IMR-90 (cell line): ENCODE data around the gene ZNF526. TPM values are rescaled to one million over a fixed set of nuclear protein-coding genes. Genes with fewer than 3 reads are reported as not detected.

Experiments
- ATAC-seq: fragments of 200-7000 bp; cut with Tn5 transposase; 2 replicates; pipeline ENCODE4 v1.9.1; 2020; ENCODE audit warnings: low read depth, mild to moderate bottlenecking, moderate library complexity
- BruUV-seq: library from RNA; stranded (reverse); fragments of 400-500 nt; replicated peaks from 2 replicates; lab custom pipeline; 2021; lab: Mats Ljungman, UMichigan
- CTCF ChIA-PET: fragments of 300-600 bp; formaldehyde crosslinking; extraction: SDS; loops from one replicate; lab custom pipeline; 2021; ENCODE audit warnings: antibody characterized with exemption; lab: Yijun Ruan, JAX
- POLR2A ChIA-PET: fragments of 300-600 bp; sonication (Branson Sonifier 250); formaldehyde crosslinking; loops from one replicate; lab custom pipeline; 2022; ENCODE audit warnings: antibody characterized with exemption; ENCODE audit not compliant: unreplicated experiment; lab: Charles Lee
- DNase-seq: peaks from one replicate; pipeline ENCODE4 v3.0.0; 2013
- H2AFZ ChIP-seq: replicated peaks from 2 replicates; pipeline ENCODE3; 2013; ENCODE audit warnings: low read length, mild to moderate bottlenecking; ENCODE audit not compliant: poor library complexity
- H2AK5ac ChIP-seq: 2 replicates; pipeline ENCODE4 v1.6.1; 2013; ENCODE audit warnings: low read depth, low read length, inconsistent platforms
- H2AK9ac ChIP-seq: replicated peaks from 2 replicates; pipeline ENCODE3; 2013; ENCODE audit warnings: mild to moderate bottlenecking, low read depth, low read length, moderate library complexity; ENCODE audit not compliant: poor library complexity
- H2BK120ac ChIP-seq: 2 replicates; pipeline ENCODE4 v1.6.1; 2013; ENCODE audit warnings: low read depth, low read length, inconsistent platforms
- H2BK15ac ChIP-seq: 3 replicates; pipeline ENCODE4 v1.6.1; 2013; ENCODE audit warnings: low read depth, low read length, inconsistent platforms
- H2BK20ac ChIP-seq: 2 replicates; pipeline ENCODE4 v1.6.1; 2013; ENCODE audit warnings: low read depth, mild to moderate bottlenecking, inconsistent platforms, low read length, moderate library complexity
- H2BK5ac ChIP-seq: 2 replicates; pipeline ENCODE4 v1.6.1; 2013; ENCODE audit warnings: mild to moderate bottlenecking, low read depth, low read length, inconsistent platforms; ENCODE audit not compliant: poor library complexity, severe bottlenecking
- H3K14ac ChIP-seq: replicated peaks from 2 replicates; pipeline ENCODE4 v1.6.1; 2013; ENCODE audit warnings: low read depth, low read length, inconsistent platforms
- H3K18ac ChIP-seq: 2 replicates; pipeline ENCODE4 v1.6.1; 2013; ENCODE audit warnings: low read depth, low read length, control low read depth
- H3K23ac ChIP-seq: 2 replicates; pipeline ENCODE4 v1.6.1; 2013; ENCODE audit warnings: low read depth, low read length, inconsistent platforms
- H3K27ac ChIP-seq: 2 replicates; pipeline ENCODE4 v1.5.1; 2013; ENCODE audit warnings: mild to moderate bottlenecking, control low read depth, low read length; ENCODE audit not compliant: insufficient read depth
- H3K27me3 ChIP-seq: 2 replicates; pipeline ENCODE4 v1.6.1; 2013; ENCODE audit warnings: low read length; ENCODE audit not compliant: control insufficient read depth, insufficient read depth
- H3K36me3 ChIP-seq: 2 replicates; pipeline ENCODE4 v1.6.1; 2013; ENCODE audit warnings: low read length, mixed read lengths; ENCODE audit not compliant: control insufficient read depth, insufficient read depth
- H3K4ac ChIP-seq: 2 replicates; pipeline ENCODE4 v1.6.1; 2013; ENCODE audit warnings: low read depth, low read length, inconsistent platforms
- H3K4me1 ChIP-seq: 2 replicates; pipeline ENCODE4 v1.6.1; 2013; ENCODE audit warnings: low read length, mixed read lengths; ENCODE audit not compliant: control insufficient read depth, insufficient read depth
- H3K4me2 ChIP-seq: 2 replicates; pipeline ENCODE4 v1.6.1; 2013; ENCODE audit warnings: low read depth, mild to moderate bottlenecking, control low read depth, low read length, moderate library complexity
- H3K4me3 ChIP-seq: 2 replicates; pipeline ENCODE4 v1.5.1; 2013; ENCODE audit warnings: low read depth, mild to moderate bottlenecking, control low read depth, low read length, moderate library complexity; ENCODE audit not compliant: insufficient read depth
- H3K56ac ChIP-seq: 2 replicates; pipeline ENCODE4 v1.6.1; 2013; ENCODE audit warnings: low read length, inconsistent platforms; ENCODE audit not compliant: insufficient read depth; ENCODE audit errors: extremely low read depth
- H3K79me1 ChIP-seq, 2 experiments: 2 replicates each; pipeline ENCODE4 v1.6.1; 2013; ENCODE audit warnings: low read length in 2 of 2, inconsistent platforms in 1 of 2, low read depth in 1 of 2
- H3K9ac ChIP-seq: 2 replicates; pipeline ENCODE4 v1.6.1; 2013; ENCODE audit warnings: low read depth, low read length, control low read depth
- H3K9me1 ChIP-seq: 2 replicates; pipeline ENCODE4 v1.6.1; 2013; ENCODE audit warnings: low read length, inconsistent platforms; ENCODE audit not compliant: insufficient read depth
- H3K9me3 ChIP-seq: 2 replicates; pipeline ENCODE4 v1.6.1; 2013; ENCODE audit warnings: low read length; ENCODE audit not compliant: control insufficient read depth, insufficient read depth
- H4K20me1 ChIP-seq: 2 replicates; pipeline ENCODE4 v1.6.1; 2013; ENCODE audit warnings: low read length, inconsistent platforms; ENCODE audit not compliant: insufficient read depth
- H4K5ac ChIP-seq: 2 replicates; pipeline ENCODE4 v1.6.1; 2013; ENCODE audit warnings: mild to moderate bottlenecking, low read depth, low read length, control low read depth
- H4K8ac ChIP-seq, 2 experiments: 2 replicates each; pipeline ENCODE4 v1.6.1; 2013; ENCODE audit warnings: low read depth in 2 of 2, low read length in 2 of 2, control low read depth in 1 of 2, inconsistent platforms in 1 of 2
- H4K91ac ChIP-seq: 2 replicates; pipeline ENCODE4 v1.6.1; 2013; ENCODE audit warnings: low read depth, low read length, inconsistent platforms; ENCODE audit not compliant: insufficient read depth
- MAFK ChIP-seq: IDR thresholded peaks from 2 replicates; pipeline ENCODE4 v1.6.1; 2012; ENCODE audit warnings: low read depth, low read length, improper control_type of control experiment
- NFE2L2 ChIP-seq: fragments of 150-350 bp; IDR thresholded peaks from 2 replicates; pipeline ENCODE4 v1.6.1; 2016; ENCODE audit warnings: low read depth, mild to moderate bottlenecking, low read length
- SMC3 ChIP-seq: fragments of 150-350 bp; IDR thresholded peaks from 2 replicates; pipeline ENCODE4 v1.6.1; 2016; ENCODE audit warnings: low read depth, mild to moderate bottlenecking, antibody characterized with exemption, low read length, moderate library complexity
- WGBS, 2 experiments: methylation state at CpG; one replicate each; pipeline versions ENCODE4 v1.1.5 to v1.1.7; 2013; ENCODE audit warnings: missing lambda C conversion rate in 2 of 2; ENCODE audit not compliant: insufficient read length in 1 of 2; ENCODE audit errors: extremely low coverage in 2 of 2; 5-methylcytosine and 5-hydroxymethylcytosine counted together
- dilution Hi-C: fragments of 300-500 bp; cut with HindIII; formaldehyde crosslinking; loops from one replicate; pipeline ENCODE4 v1.14.3; 2018; ENCODE audit warnings: low sequenced_read_pairs; ENCODE audit not compliant: unreplicated experiment
- in situ Hi-C: fragments of 300-500 bp; cut with MboI; formaldehyde crosslinking; loops from 3 replicates; pipeline ENCODE4 v1.14.3; 2019; ENCODE audit warnings: low sequenced_read_pairs, inconsistent platforms, mixed read lengths
- intact Hi-C: fragments of 100-400 bp; cut with micrococcal nuclease; formaldehyde crosslinking; loops from 2 replicates; pipeline ENCODE4 v1.10.0; 2022
- polyA plus RNA-seq, 3 experiments: library from polyadenylated mRNA; depleted of rRNA; stranded (reverse); fragments of >200 nt; gene quantifications; 2 replicates each; pipeline ENCODE4 v1.2.3, GENCODE V29; 2012; ENCODE audit warnings: low replicate concordance in 1 of 3
- total RNA-seq: library from RNA; depleted of rRNA; stranded (reverse); fragments of >200 nt; gene quantifications from 2 replicates; pipeline ENCODE4 v1.2.3, GENCODE V29; 2012

The ZNF526 gene
- total and polyA plus RNA-seq, 2 of the 4 experiments (the other 2 are of a cell fraction): 7.3 to 13.6 TPM

GRCh38 chr19:42239544-42240220 lies 19.6 kb downstream of the ZNF526 start:
- dilution Hi-C loops (no loop called here), intact Hi-C loops (loop anchor here (5.0 kb wide), 1 partner anchor 132 kb away; no protein-coding TSS in a partner anchor), in situ Hi-C loops (no loop called here)
- Histone ChIP-seq H3K27ac (no peak overlapping the region), H3K9me3 (no peaks in the 10 kb centered on the region), H2AK9ac (no peak overlapping the region), H4K91ac (no peak overlapping the region), H3K79me1 (peaks cover 21 to 68% of the 10 kb centered on the region in 2 experiments), H3K9ac (no peak overlapping the region), H3K23ac (no peak overlapping the region), H3K36me3 (peaks cover 27% of the 10 kb centered on the region), H3K14ac (no peak overlapping the region), H4K8ac (no peak overlapping the region), H4K5ac (no peak overlapping the region), H4K20me1 (peaks cover 18% of the 10 kb centered on the region), H3K4me2 (no peak overlapping the region), H3K4ac (no peak overlapping the region), H3K4me1 (0 out of 2 replicates have a peak, but pooled peaks cover 2% of the 10 kb centered on the region), H3K9me1 (peaks cover 4% of the 10 kb centered on the region; the same call in 1 of the 2 replicates), H2AK5ac (no peak overlapping the region), H2AFZ (no peak overlapping the region), H3K27me3 (no peaks in the 10 kb centered on the region), H2BK5ac (no peak overlapping the region), H2BK20ac (no peak overlapping the region), H3K18ac (no peak overlapping the region), H2BK120ac (no peak overlapping the region), H2BK15ac (no peak overlapping the region), H3K4me3 (no peak overlapping the region), H3K56ac (no peak overlapping the region)
- POLR2A ChIA-PET: interaction anchor here (0.5 to 0.6 kb wide), 2 partner anchors 18 to 116 kb away, joined by 7 read pairs; no protein-coding TSS in a partner anchor
- no TSS peak for BruUV-seq
- WGBS, 2 experiments: 95% methylated on average over 4 of the region's 10 CpGs; no CpG with 5 or more reads in 1 of the 2 experiments
- TF ChIP-seq SMC3 (no peak), NFE2L2 (no peak), MAFK (peak; percentile 39)
- DNase-seq (no peak), ATAC-seq (no peak)
- CTCF ChIA-PET: interaction anchor here (0.7 kb wide), 1 partner anchor 24 kb away, joined by 3 read pairs; no protein-coding TSS in a partner anchor
